SW 1271 (cell line): Measurements from ENCODE around the gene KRT33B.
"Not testable (repeated sequence)": the region's sequence is repeated elsewhere in the genome, so short reads cannot be mapped to it uniquely, and the experiment has no call there.

Experiments used
- DNase-seq, 2 experiments: peaks; one replicate each; lab custom pipeline; 2025; lab: John Stamatoyannopoulos, UW

The KRT33B gene

GRCh38 chr17:41369713-41370112, at the start of gene KRT33B:
KRT33B (minus strand) TSS chr17:41369813; CDS start chr17:41369750, 63 bp downstream.
- DNase-seq = no peak

- DNase-seq = no peak
These were observed 48.7 kb upstream of the KRT33B start for GRCh38 chr17:41418116-41418860.

- no peak for DNase-seq
These were observed 48.0 kb upstream of the KRT33B start for GRCh38 chr17:41417576-41418015.

- DNase-seq = no peak
These were observed 47.5 kb upstream of the KRT33B start for GRCh38 chr17:41417127-41417526.

GRCh38 chr17:41416479-41416878, 46.9 kb upstream of the KRT33B start:
- no peak for DNase-seq

GRCh38 chr17:41415833-41416335, 46.3 kb upstream of the KRT33B start:
- no peak for DNase-seq

- DNase-seq = no peak
These were observed 45.8 kb upstream of the KRT33B start for GRCh38 chr17:41415411-41415810.

- DNase-seq = no peak
These were observed 44.4 kb upstream of the KRT33B start for GRCh38 chr17:41413982-41414381.

- DNase-seq = no peak
These were observed 43.8 kb upstream of the KRT33B start for GRCh38 chr17:41413353-41413957.

- DNase-seq = no peak
These were observed 41.6 kb upstream of the KRT33B start for GRCh38 chr17:41411072-41411840.

- no peak for DNase-seq
These were observed 37.6 kb upstream of the KRT33B start for GRCh38 chr17:41407226-41407625.

- no peak for DNase-seq
These were observed 36.6 kb upstream of the KRT33B start for GRCh38 chr17:41406205-41406604.

GRCh38 chr17:41404024-41404671, 34.5 kb upstream of the KRT33B start:
- peak; percentile 39 to 84 for DNase-seq

- DNase-seq = no peak
These were observed 33.9 kb upstream of the KRT33B start for GRCh38 chr17:41403404-41404023.

GRCh38 chr17:41402161-41402560, 32.5 kb upstream of the KRT33B start:
- no peak for DNase-seq

- no peak for DNase-seq
These were observed 27.5 kb upstream of the KRT33B start, which contains the start of gene KRT31 for GRCh38 chr17:41396996-41397660. KRT31 (minus strand) TSS chr17:41397608; CDS start chr17:41397539, 69 bp downstream.

GRCh38 chr17:41396340-41396739, 26.7 kb upstream of the KRT33B start:
- DNase-seq = no peak

- no peak for DNase-seq
These were observed 26.0 kb upstream of the KRT33B start for GRCh38 chr17:41395611-41396010.

GRCh38 chr17:41395044-41395443, 25.4 kb upstream of the KRT33B start:
- not testable (repeated sequence) for DNase-seq

- no peak for DNase-seq
These were observed 24.8 kb upstream of the KRT33B start for GRCh38 chr17:41394254-41394996.
